Measurements from ENCODE around the gene WDFY4.

GRCh38 chr10:48906841-48907240, 222.2 kb downstream of the WDFY4 start:
- TF ChIP-seq CTCF (IDR thresholded peaks at IDR 0.05) = no peak
- no peak for TF ChIP-seq POLR2A (IDR thresholded peaks at IDR 0.05)
- no peak for TF ChIP-seq EP300 (IDR thresholded peaks at IDR 0.05)

All from gastroesophageal sphincter (tissue), 3 donors.